KBM-7 (cell line): ENCODE measurements around the gene DPY19L2.
"Not testable (repeated sequence)": the region's sequence is repeated elsewhere in the genome, so short reads cannot be mapped to it uniquely, and the experiment has no call there.

Experiments used
- DNase-seq: peaks from one replicate; pipeline ENCODE4 v3.0.0-alpha.2; 2015
- in situ Hi-C: fragments of 300-500 bp; cut with MboI; formaldehyde crosslinking; loops from 2 replicates; pipeline ENCODE4 v1.14.3; 2020; ENCODE audit warnings: low sequenced_read_pairs, low pct_unique_long_range_greater_than_20kb, mixed read lengths

The DPY19L2 gene

DNA sequence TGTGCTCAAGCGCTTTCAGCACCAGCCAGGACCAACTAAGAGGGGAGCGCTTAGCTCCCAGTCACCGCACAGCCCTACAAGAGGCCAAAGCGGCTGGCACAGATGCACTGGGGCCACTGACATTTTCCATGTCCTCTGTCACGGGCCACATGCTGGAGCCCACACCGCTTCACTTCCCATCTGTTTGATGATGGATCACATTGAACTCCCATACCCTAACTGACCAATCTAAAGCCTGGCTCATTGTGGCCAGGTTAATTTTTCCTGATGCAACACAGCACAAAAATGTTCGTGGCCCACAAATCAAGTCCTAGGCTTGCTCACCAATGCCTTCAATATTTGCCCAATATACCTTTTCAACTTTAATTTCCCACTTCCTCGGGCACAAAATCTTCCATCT is 1.1 kb upstream of the DPY19L2 start:
- DNase-seq, in situ Hi-C loops: not testable (repeated sequence)

DNA sequence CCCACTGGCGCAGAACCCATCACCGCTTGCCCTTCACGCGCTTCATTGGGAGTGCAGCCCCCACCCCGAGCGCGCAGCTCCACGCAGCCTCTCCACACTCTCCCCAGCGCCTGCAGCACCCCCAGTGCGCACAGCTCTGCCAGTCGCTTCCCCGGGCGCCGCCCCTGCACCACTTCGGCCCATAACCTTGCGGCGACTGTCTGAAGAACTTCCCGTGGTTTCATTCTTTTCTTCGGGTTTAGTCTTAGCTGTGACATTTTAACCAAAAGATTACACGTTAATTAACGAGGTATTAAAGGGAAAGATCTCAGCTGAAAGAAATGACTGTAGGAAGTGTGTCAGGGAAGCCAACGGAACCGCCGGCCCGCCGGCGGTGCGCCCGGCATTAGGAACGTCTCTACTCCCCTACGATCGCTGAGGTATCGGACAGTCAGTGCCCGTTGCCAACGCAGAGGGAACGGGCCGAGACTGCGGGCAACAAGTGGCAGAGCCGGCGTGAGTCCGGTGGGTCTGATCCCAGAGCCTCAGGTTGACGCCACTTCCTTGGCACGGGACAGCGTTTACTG is 590 bp upstream of the DPY19L2 start:
- in situ Hi-C loops, DNase-seq: not testable (repeated sequence)

DNA sequence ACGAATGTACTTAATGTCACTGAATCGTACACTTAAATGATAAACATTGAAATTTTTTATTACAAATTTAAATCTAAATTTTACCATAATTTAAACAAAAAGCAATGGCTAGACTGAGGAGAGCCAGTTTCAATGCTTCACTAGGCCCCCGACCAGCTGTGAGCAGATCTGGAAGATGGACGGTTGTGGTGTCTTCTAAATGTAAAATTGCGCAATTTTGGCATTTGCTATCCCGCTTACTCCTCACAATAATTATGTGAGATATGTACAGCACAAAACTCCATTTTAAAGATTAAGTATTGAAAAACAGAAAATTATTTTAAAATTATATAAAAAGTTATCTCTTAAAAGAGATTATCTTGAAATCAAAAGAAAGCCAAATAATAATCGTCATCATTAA is 5.3 kb downstream of the DPY19L2 start:
- DNase-seq, in situ Hi-C loops: not testable (repeated sequence)

DNA sequence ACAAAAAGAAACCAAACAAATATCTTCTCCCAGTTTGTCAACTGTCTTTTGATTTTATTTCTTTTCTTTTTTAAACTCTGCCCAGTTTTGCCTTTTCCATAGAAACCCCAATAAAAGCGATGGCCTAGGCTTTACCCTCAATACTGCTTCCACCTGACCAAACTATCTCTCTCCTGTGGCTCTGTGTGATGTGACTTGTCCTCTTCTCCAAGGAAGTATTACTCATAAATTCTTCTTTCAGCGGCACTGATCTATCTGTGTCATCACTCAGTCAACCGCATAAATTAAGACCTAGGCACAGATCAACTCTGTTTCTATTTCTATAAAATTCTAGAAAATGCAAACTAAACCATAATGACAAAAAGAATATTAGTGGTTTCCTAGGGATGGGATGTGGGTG is 9.8 kb downstream of the DPY19L2 start:
- in situ Hi-C loops, DNase-seq: not testable (repeated sequence)

DNA sequence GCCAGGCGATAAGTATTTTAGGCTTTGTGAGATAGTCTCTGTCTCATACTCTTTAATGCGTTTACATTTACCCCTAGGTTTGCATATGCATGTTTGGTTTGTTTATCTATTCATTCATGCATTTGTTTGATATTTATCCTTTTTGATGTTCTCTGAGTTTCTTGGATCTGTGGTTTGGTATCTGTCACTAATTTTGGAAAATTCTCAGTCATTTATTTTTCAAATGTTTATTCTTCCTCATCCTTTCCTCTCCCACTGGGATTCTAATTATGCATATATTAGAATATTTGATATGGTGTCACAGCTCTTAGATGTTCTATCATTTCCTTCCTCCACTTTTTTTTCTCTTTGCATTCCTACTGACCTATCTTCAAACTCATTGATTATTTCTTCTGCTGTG is 11.9 kb downstream of the DPY19L2 start:
- DNase-seq, in situ Hi-C loops: not testable (repeated sequence)

DNA sequence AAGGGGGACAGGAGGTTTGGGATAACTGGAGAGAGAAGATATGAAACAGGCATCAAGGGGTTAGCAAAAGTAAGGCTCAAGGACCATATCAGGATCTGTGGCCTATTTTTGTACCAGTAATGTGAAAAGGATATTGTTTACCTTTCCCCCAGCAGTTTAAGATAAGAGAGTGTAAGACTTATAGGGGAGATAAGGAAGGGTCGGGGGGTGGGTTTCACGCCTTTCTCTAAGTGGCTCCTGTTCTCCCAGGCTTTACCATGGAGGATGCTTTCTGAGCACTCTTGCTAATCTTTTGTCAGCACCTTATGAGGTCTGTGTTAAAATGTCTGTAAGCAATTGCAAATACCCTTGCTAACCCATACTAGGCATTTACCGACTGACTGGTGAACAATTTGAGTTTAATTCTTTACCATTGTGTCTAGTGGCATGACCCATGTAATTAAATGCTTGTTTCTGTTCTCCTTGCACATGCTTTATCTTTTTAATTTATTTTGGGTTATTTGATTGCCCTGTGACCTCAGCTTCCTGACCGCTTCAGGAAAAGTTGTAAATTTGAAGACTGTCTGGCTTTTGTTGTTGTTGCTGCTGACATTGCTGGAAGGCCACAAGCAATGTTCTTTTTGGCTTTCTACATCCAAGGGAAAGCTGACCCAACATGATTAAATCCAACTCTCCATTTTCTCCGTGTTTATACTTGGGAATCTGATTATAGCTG is 12.6 kb downstream of the DPY19L2 start:
- in situ Hi-C loops, DNase-seq: not testable (repeated sequence)

DNA sequence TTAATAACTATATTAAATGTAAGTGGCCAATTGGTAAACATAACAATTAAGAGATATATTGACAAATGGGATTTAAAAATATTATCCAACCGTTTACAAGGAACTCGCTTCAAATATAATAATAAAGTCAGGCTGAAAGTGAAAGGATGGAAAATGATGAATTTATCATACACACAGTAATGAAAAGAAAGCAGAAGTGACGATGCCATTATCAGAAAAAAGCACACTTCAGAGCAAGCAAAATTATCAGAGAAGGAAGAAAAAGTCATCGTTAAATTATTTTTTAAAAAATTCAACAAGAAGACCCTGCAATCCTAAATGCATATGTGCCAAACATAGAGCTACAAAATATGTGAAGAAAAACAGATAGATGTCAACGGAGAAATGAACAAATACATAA is 13.8 kb downstream of the DPY19L2 start:
- in situ Hi-C loops, DNase-seq: not testable (repeated sequence)

DNA sequence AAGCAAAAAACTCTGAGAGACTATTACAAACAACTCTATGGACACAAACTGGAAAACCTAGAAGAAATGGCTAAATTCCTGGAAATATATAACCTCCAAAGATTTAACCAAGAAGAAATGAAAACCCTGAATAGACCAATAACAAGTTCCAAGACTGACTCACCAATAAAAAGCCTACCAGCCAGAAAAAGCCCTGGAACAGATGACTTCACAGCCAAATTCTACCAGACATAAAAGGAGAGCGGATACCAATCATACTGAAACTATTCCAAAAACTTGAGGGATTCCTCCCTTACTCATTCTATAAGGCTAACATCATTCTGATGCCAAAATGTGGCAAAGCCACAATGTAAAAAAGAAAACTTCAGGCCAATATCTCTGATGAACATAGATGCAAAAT is 18.8 kb downstream of the DPY19L2 start:
- in situ Hi-C loops, DNase-seq: not testable (repeated sequence)

DNA sequence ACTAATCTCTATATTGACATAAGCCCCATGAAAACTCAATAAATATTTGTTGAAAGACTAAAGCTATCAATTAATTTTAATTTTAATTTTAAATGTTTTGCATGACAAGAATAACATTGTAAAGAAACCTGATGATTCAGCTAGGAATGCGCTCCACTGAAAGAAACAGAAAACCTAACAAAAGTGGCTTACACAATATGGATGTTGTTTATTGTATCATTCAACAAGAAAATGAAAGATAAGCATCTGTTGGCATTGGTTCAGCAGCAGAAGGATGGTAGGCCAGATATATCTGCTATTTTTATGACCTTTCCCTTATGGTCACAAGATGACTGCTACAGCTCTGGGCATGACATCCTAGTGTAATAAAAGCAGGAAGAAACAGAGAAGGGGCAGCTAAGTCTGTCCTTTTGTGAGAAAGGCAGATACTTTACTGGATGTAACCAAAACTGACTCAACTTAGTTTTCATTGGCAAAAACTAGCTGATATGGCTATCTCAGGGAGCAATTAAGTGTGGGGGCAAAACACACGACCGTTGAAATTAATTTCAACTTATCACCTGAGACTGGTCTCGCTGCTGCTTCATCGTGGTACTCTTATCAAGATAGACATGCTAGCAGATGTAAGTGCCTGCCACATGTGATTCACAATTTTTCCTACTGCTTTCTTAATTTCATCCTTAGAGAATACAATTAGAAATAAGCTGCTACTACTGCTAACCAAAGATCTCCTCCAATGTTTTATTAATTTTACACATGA is 24.7 kb downstream of the DPY19L2 start:
- not testable (repeated sequence) for DNase-seq

DNA sequence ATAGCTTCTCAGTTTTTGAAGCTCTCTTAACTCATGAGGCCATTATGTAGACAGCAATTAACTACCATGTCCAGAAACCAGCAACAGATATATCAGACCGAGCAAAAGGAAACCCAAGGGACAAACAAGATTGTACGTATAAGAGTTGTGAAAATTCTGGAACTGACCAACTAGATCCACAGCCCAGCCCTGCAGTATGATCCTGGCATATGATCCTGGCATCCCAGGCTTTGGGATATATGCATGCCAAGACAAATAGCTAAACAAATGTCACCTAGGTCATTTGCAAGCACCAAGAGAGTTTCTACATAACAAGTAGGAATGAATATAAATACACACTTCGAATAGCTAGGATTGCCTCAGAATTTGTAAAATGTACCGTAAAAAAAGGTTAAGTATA is 44.0 kb downstream of the DPY19L2 start:
- DNase-seq, in situ Hi-C loops: not testable (repeated sequence)

More for the DNA sequence above, 24.7 kb downstream of the DPY19L2 start:
- in situ Hi-C loops, result not testable (repeated sequence)

DNA sequence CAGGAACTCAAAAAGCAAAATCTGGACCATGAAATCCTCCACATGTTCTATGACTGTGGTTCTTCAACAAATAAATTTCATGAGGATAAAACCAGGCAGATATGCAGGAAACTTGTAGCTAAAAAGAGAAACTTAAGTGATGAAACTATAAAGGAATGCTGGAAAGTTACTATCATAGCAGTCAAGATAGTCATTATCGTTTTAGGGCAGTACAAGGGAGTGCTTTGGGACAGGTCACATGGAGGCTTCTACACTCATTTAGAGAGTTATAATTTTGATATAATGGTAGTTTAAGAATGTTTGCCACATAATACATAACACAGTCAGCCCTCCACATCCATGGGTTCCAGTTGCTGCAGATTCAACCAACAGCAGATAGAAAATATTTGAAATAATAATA is 52.7 kb downstream of the DPY19L2 start:
- in situ Hi-C loops, DNase-seq: not testable (repeated sequence)

DNA sequence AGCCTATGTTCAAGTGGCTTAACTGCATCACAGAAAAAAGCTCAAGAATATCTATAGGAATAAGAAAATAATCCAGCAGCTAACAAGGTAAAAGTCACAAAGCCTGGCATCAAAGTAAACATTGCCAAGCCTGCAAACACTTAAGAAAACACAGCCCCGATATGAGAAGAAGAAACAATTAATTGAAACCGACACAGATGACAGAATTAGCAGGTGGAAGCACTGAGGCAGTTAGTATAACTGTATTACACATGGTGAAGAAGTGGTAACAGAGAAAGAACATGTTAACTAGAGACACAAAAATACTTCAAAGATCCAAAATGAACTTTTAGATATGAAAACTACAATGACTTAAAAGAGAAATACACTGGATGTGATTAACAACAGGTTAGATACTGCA is 57.0 kb downstream of the DPY19L2 start:
- in situ Hi-C loops, DNase-seq: not testable (repeated sequence)

DNA sequence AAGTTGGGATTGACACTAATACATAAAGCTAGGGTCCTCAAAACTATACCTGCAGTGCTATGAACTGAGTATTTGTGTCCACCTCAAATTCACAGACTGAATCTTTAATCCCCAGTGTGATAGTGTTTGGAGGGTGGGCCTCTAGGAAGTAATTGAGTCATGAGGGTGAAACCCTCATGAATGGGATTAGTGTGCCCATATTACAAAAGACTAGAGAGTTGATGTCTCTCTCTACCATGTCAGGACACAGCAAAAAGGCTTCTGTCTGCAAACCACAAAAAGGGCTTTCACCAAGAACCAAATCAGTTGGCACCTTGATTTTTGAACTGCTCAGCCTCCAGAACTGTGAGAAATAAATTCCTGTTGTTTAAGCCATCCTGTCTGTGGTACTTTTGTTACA is 59.0 kb downstream of the DPY19L2 start:
- in situ Hi-C loops, DNase-seq: not testable (repeated sequence)

DNA sequence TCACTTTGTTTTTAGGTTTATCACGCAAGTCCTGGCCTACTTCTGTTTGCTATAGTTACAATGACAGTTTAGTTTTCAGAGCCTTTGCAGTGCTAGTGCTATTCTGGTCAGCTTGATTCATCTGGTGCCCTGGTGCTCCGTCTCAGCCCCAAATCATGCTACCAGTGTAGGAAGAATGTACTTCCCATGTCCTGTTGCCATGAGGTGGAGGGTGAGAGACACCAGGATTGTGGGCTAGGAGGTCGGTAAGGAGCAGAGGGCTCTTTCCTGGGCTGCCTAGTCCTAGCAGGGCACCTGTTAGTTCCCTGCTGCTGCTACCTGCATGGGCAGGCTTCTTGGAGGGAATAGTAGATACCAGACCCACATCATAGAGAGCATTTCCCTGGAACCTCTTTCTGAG is 63.3 kb downstream of the DPY19L2 start:
- in situ Hi-C loops, DNase-seq: not testable (repeated sequence)

DNA sequence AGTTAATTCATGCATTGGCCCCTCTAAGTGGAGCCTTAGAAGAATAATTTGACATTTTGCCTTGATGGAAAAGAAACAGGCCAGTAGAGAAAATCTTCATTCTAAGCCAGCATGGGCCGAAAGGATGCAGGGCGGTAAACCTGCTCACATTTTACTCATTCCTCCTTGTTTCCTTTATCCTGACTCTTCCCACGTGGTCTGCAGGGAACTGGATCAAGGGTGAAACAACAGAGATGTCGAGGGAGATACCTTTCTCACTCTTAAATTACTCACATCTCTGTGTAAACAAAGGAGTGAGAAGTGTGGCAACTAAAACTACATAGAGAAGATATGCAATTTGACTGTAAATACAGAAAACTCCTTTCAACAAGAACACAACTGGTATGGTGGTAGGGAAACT is 73.5 kb downstream of the DPY19L2 start:
- in situ Hi-C loops, DNase-seq: not testable (repeated sequence)

DNA sequence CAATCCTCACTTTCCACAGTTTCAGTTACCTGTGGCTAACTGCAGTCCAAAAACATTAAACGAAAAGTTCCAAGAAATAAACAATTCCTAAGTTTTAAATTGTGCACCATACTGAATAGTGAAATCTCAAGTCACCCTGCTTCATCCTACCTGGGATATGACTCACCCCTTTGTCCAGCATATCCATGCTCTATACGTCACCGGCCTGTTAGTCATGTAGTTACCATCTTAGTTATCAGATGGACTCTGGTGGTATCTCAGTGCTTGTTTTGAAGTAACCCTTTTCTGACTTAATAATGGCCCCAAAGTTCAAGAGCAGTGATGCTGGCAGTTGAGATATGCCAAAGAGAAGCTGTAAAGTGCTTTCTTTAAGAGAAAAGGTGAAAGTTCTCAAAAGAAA is 83.9 kb downstream of the DPY19L2 start:
- in situ Hi-C loops, DNase-seq: not testable (repeated sequence)

DNA sequence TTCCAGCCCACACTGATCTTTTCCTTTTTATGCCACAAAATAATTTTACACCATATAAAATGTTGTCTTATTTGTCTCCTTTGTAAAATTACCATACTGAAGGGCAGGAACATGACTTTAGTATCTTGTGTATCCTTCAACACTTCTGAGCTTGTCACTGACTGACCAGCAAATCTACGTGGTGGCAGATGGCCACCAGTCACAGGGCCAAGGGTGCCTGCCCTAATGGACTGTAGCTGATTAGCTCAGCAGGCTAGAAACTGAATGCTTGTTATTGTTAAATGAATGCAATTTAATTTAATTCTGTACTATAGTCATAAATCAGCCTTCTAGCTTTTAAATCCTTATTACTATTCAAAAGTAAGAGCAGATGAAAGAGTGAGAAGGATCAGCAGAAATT is 85.0 kb downstream of the DPY19L2 start:
- in situ Hi-C loops, DNase-seq: not testable (repeated sequence)

DNA sequence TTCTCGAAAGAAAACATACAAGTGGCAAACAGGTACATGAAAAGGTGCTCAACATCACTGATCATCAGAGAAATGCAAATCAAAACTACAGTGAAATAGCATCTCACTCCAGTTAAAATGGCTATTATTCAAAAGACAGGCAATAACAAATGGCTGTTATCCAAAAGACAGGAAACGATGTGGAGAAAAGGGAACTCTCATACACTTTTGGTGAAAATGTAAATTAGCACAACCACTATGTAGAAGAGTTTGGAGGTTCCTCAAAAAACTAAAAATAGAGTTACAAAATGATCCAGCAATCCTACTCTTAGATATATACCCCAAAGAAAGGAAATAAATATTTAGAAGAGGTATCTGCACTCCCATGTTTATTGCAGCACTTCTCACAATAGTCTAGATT is 90.7 kb downstream of the DPY19L2 start:
- in situ Hi-C loops, result not testable (repeated sequence)
- DNase-seq, result peak; percentile 65

DNA sequence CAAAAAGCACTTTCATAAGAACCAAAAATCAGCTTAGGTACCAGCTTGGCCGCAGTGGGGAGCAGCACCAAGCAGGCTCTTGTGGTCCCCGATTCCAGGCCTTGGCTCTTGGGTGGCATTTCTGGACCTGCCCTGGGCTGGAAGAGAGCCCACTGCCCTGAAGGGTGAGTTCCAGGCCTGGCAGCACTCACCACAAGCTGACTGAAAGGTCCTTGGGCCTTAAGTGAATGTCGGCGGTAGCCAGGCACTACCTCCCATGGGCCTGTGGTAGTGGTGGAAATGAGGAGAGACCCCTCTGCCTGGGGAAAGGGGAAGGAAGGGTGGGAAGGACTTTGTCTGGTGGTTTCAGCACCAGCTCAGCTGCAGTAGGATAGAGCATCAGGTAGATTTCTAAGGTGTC is 96.3 kb downstream of the DPY19L2 start:
- DNase-seq, in situ Hi-C loops: not testable (repeated sequence)

DNA sequence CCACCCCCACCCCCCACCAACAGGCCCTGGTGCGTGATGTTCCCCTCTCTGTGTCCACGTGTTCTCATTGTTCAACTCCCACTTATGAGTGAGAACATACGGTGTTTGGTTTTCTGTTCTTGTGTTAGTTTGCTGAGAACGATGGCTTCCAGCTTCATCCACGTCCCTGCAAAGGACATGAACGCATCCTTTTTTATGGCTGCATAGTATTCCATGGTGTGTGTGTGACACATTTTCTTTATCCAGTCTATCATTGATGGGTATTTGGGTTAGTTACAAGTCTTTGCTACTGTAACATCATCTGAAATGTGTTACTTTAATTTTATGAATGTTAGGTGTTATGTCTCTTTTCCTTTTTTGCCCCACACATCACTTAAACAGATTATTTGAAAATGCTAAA is 109.8 kb downstream of the DPY19L2 start:
- in situ Hi-C loops, DNase-seq: not testable (repeated sequence)
